ENCODE measurements around the gene MYO7B.

MYO7B gene

DNA sequence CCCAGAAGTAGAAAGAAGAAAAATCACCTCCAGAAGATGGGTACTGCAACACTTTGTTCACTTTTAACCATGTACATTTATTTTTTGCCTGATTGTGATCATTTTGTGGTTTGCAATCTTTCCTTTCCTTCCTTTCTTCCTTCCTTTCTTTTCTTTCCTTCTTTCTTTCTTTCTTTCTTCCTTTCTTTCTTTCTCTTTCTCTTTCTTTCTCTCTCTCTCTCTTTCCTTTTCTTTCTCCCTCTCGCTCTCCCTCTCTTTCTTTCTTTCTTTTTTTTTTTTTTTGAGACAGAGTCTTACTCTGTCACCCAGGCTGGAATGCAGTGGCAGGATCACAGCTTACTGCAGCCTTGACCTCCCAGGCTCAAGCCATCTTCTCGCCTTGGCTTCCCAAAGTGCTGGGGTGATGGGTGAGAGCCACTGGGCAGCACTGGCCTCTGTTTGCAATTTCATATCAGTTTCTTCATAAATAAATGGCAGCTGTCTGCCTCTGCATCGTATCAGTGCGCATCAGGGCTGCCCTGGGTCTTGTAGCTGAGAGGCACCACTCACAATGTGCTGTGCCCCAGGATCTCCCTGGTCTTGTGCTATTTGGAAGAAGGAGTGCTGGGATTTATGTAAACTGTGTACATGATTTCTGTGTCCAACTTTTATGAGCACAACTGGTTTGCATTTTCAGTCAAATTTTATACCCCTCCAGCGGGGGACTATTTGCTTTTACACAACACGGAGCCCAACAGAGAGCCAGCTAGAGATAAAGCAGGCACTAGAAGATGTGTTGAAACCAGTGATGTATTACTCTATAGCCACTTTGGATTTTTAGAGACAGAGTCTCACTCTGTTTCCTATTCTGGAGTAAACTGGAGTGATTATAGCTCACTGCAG lies 146.7 kb downstream of the MYO7B start:
- DNase-seq (ENCODE audit: low read depth): no peak

DNA sequence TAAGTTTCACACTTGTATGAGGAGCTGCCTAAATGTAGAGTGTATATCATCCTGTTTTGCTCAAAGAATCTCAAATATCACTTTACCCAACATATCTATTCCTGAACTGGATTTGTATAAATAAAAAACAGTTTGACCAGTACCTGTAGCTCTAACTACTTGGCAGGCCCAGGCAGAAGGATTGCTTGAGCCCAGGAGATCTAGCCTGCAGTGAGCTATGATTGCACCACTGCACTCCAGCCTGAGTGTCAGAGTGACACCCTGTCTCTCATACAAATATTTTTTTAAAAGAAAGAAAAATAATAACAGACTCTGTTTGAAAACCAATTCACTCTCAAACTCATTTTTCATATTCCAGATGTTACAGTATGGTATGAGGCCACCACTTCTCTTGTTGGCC lies 147.6 kb downstream of the MYO7B start:
- DNase-seq (ENCODE audit: low read depth): no peak

DNA sequence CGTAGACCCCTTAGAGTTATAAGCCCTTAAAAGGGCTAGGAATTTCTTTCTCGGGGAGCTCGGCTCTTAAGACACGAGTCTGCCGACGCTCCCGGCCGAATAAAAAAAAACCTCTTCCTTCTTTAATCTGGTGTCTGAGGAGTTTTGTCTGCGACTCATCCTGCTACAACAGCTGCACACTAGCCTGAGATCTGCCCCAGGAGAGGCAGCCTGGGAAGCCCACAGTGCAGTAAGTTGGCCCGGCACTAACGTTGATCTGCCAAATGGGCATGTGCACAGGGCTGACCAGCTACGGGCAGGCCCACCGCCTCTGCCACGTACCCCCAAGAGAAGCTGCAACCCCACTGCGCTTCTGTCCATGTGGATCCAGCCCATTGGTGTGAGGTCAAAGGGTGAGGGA lies 148.3 kb downstream of the MYO7B start:
- DNase-seq (ENCODE audit: low read depth): no peak

DNA sequence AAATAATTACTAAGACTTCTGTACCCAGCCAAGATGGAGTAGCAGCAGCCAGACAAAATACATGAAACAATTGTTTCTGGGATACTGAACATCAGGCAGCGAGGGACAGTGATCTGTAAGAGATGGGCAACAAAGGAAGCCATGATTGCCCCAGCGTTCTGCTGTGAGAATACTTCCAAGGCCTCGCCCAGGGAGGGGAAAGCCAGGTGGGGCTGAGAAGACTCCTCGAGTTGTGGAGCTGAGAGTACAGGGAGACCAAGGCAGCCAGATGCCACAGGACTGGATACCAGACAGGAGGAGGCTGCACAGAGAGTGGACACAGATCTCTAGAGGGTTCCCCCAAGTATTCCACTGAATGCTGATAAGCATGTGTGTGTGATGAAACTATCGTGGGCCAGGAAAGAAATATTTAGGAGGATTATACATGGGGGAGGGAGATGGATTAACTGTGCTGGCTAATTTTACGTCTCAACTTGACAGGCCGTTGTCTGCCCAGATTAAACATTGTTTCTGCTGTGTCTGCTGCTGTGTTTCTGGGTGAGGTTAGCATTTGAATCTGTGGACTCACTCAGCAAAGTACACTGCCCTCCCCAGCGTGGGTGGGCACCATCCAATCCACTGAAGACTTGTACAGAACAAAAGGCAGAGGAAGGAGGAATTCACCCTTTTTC lies 150.1 kb downstream of the MYO7B start:
- DNase-seq (ENCODE audit: low read depth): no peak
